Fibroblast of lung (primary cell): Measurements from ENCODE around the gene TENT4A.

Experiments
- EZH2 ChIP-seq: IDR thresholded peaks from 2 replicates; pipeline ENCODE4 v1.5.1; 2012; ENCODE audit warnings: low read length, control low read depth, mild to moderate bottlenecking; ENCODE audit errors: missing control alignments
- TF ChIP-seq, protein P1 (sequence below), 2 donors: IDR thresholded peaks in 1 of 2; conservative IDR thresholded peaks in 1 of 2; 1 replicate in 1 of 2; 2 replicates in 1 of 2; pipeline ENCODE4 v1.5.1; 2011 to 2012; ENCODE audit warnings: low read length in 2 of 2, control low read depth in 1 of 2, inconsistent platforms in 1 of 2, low read depth in 1 of 2, mild to moderate bottlenecking in 1 of 2

GRCh38 chr5:6673031-6673430, 40.2 kb upstream of the TENT4A start:
- TF ChIP-seq, protein P1, sequence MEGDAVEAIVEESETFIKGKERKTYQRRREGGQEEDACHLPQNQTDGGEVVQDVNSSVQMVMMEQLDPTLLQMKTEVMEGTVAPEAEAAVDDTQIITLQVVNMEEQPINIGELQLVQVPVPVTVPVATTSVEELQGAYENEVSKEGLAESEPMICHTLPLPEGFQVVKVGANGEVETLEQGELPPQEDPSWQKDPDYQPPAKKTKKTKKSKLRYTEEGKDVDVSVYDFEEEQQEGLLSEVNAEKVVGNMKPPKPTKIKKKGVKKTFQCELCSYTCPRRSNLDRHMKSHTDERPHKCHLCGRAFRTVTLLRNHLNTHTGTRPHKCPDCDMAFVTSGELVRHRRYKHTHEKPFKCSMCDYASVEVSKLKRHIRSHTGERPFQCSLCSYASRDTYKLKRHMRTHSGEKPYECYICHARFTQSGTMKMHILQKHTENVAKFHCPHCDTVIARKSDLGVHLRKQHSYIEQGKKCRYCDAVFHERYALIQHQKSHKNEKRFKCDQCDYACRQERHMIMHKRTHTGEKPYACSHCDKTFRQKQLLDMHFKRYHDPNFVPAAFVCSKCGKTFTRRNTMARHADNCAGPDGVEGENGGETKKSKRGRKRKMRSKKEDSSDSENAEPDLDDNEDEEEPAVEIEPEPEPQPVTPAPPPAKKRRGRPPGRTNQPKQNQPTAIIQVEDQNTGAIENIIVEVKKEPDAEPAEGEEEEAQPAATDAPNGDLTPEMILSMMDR (conservative IDR thresholded peaks at IDR 0.05 in 1 of 2, IDR thresholded peaks at IDR 0.05 in 1 of 2; ENCODE audit: low read depth in 1 of 2, low read length in 2 of 2) = no peak
- TF ChIP-seq EZH2 = no peak
